Stomach (tissue), 9 donors: Measurements from ENCODE around the gene ANKRD35. TPM values are rescaled to one million over a fixed set of nuclear protein-coding genes. Genes with fewer than 3 reads are reported as not detected.

ENCODE experiments used
- DNase-seq, 2 donors: peaks; one replicate each; pipeline versions ENCODE4 v3.0.0 to v3.0.0-alpha.2; 2013 to 2019
- H3K27ac ChIP-seq, 5 donors: fragments of 200-600 bp in 4 of 5; sonication (generic) in 4 of 5; one replicate each; pipeline ENCODE4 v1.5.1; 2013 to 2019; ENCODE audit warnings: mild to moderate bottlenecking in 1 of 5, moderate library complexity in 1 of 5
- H3K27me3 ChIP-seq, 3 donors: fragments of 200-600 bp; sonication (generic); one replicate each; pipeline ENCODE4 v1.5.1; 2017 to 2019; ENCODE audit warnings: mixed run types in 1 of 3
- H3K36me3 ChIP-seq, 4 donors: fragments of 200-600 bp; sonication (generic); 1 replicate in 3 of 4; 2 replicates in 1 of 4; pipeline ENCODE4 v1.5.1; 2016 to 2019
- H3K4me1 ChIP-seq, 4 donors: fragments of 200-600 bp; sonication (generic); one replicate each; pipeline ENCODE4 v1.5.1; 2016 to 2019
- H3K4me3 ChIP-seq, 4 donors: fragments of 200-600 bp; sonication (generic) in 3 of 4; one replicate each; pipeline ENCODE4 v1.5.1; 2016 to 2019; ENCODE audit warnings: mild to moderate bottlenecking in 1 of 4
- H3K9me3 ChIP-seq, 4 donors: fragments of 200-600 bp; sonication (generic); one replicate each; pipeline ENCODE4 v1.5.1; 2016 to 2019
- EP300 ChIP-seq: sonication (generic); formaldehyde crosslinking; IDR thresholded peaks from one replicate; pipeline ENCODE4 v1.6.1; 2017; ENCODE audit warnings: antibody characterized with exemption
- POLR2A ChIP-seq, 4 donors: fragments of 450-650 bp; IDR thresholded peaks; one replicate each; pipeline ENCODE4 v1.6.1; 2016; ENCODE audit warnings: antibody characterized with exemption in 4 of 4, control low read depth in 2 of 4, mild to moderate bottlenecking in 1 of 4, moderate library complexity in 1 of 4
- POLR2AphosphoS5 ChIP-seq, 3 donors: sonication (generic); formaldehyde crosslinking; IDR thresholded peaks; one replicate each; pipeline ENCODE4 v1.6.1; 2016; ENCODE audit warnings: antibody characterized with exemption in 3 of 3
- WGBS, 5 donors: extraction: QIAGEN DNeasy Blood & Tissue Kit in 3 of 5; methylation state at CpG; one replicate each; pipeline versions ENCODE4 v1.1.5 to v1.1.7; 2013 to 2018; 5-methylcytosine and 5-hydroxymethylcytosine counted together
- intact Hi-C: fragments of 100-400 bp; cut with DNase I; formaldehyde crosslinking; loops from one replicate; pipeline ENCODE4 v1.15.1; 2023; ENCODE audit warnings: low total_unique reads
- polyA plus RNA-seq, 3 donors: library from polyadenylated mRNA; stranded (reverse); fragments of 200-250 nt; gene quantifications; one replicate each; pipeline ENCODE4 v1.2.3, GENCODE V29; 2013
- total RNA-seq, 5 donors: library from RNA; depleted of rRNA; stranded (reverse); fragments of >200 nt; gene quantifications; one replicate each; pipeline versions ENCODE4 v1.1.0 to v1.2.3, GENCODE V29; 2014 to 2016
- TF ChIP-seq, protein P1 (sequence below), 7 experiments: fragments of 450-650 bp in 4 of 7; fragments of 200-600 bp in 3 of 7; sonication (generic) in 3 of 7; IDR thresholded peaks; one replicate each; pipeline ENCODE4 v1.5.1; 2016 to 2019; ENCODE audit warnings: antibody characterized with exemption in 7 of 7, control low read depth in 2 of 7, mild to moderate bottlenecking in 1 of 7
- donor health status: healthy with polysubstance abuse.
- donor health status: Bipolar disorder and iron deficiency.
- donor health status: healthy.

ANKRD35 gene
- total and polyA plus RNA-seq, 8 donors, result 0.58 to 10.0 (median 3.5) TPM; not detected in 2

DNA sequence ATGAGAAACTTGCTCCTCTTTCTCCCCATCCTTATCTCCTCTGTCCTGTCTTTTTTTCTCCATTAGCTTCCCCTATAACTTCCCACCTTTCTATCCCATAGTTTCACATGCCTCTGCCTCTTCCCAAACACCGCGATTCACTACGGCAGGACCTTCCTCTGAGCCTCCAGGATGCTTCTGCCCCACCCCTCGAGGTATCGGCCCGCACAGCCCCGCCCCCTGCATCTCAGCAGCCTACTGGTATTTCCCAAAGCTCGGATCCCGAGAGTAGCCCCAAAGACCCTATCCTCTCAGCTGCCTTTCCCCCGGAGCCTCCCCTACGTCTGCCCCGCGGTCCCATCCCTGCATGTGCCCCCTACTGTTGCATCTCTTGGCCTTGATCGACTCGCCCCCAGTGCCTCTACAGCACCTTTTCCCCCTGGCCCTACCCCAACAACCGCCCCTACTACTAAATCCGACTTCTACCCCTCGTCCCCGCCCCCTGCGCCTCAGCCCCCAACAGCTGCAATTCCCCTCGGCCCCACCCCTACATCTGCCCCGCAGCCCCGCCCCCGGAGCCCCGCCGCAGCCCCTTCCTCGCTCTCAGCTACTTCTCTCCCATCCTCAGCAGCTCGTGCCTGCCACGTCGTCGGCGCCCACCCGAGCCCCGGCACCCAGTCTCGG, 27.3 kb downstream of the ANKRD35 start:
- DNase-seq, result peak in 1 of 2 donors; percentile 61
- Histone ChIP-seq H3K4me1 (peaks cover 25 to 31% (median 28%) of the 10 kb centered on the region in 4 donors), H3K27me3 (no peaks in the 10 kb centered on the region), H3K27ac (peak overlapping the region; percentile 85 to 96 (median 95)), H3K36me3 (peaks cover 33 to 36% (median 35%) of the 10 kb centered on the region in 4 donors), H3K9me3 (no peaks in the 10 kb centered on the region), H3K4me3 (peak overlapping the region; percentile 76 to 96 (median 90))
- intact Hi-C loops, result no loop called here
- 1 to 3% (median 2%) methylated on average over 24 to 35 of the region's 35 CpGs for WGBS, 5 donors
- TF ChIP-seq, protein P1, sequence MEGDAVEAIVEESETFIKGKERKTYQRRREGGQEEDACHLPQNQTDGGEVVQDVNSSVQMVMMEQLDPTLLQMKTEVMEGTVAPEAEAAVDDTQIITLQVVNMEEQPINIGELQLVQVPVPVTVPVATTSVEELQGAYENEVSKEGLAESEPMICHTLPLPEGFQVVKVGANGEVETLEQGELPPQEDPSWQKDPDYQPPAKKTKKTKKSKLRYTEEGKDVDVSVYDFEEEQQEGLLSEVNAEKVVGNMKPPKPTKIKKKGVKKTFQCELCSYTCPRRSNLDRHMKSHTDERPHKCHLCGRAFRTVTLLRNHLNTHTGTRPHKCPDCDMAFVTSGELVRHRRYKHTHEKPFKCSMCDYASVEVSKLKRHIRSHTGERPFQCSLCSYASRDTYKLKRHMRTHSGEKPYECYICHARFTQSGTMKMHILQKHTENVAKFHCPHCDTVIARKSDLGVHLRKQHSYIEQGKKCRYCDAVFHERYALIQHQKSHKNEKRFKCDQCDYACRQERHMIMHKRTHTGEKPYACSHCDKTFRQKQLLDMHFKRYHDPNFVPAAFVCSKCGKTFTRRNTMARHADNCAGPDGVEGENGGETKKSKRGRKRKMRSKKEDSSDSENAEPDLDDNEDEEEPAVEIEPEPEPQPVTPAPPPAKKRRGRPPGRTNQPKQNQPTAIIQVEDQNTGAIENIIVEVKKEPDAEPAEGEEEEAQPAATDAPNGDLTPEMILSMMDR (IDR thresholded peaks at IDR 0.05), result no peak
- TF ChIP-seq POLR2A (IDR thresholded peaks at IDR 0.05) (no peak), EP300 (no peak), POLR2AphosphoS5 (IDR thresholded peaks at IDR 0.05) (no peak)

DNA sequence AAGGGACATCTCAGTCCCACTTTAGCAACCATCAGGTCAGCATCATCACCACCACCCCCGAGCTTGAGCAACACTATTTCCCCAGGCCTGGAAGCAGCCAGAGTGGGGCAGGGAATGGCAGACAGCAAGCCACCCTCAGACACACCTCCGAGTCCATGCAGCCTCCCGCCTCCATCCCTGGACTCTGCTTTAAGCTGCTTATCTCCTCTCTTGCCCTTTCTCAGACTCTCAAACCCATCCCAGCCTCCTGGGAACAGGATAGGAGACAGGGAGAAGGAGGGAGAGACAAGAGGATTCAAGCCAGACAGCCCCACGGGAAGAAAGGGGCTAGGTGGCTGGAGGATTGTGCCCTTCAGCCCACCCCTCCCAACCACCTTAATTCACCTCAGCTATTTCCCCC, 28.5 kb downstream of the ANKRD35 start:
- H3K27me3 ChIP-seq, result no peaks in the 10 kb centered on the region
- H3K36me3 ChIP-seq, result peaks cover 44 to 48% (median 47%) of the 10 kb centered on the region in 4 donors
- H3K4me1 ChIP-seq, result peaks cover 25 to 31% (median 28%) of the 10 kb centered on the region in 4 donors
- 63 to 83% (median 79%) methylated on average over 4 of the region's 4 CpGs for WGBS, 5 donors
- H3K4me3 ChIP-seq, result peak overlapping the region in 1 of 4 donors; percentile 1
- peak overlapping the region in 1 of 5 donors; percentile 90 for H3K27ac ChIP-seq
- intact Hi-C loops, result no loop called here
- no peaks in the 10 kb centered on the region for H3K9me3 ChIP-seq
- DNase-seq, result no peak
- TF ChIP-seq, protein P1 (IDR thresholded peaks at IDR 0.05), result no peak
- TF ChIP-seq EP300 (no peak), POLR2A (IDR thresholded peaks at IDR 0.05) (no peak), POLR2AphosphoS5 (IDR thresholded peaks at IDR 0.05) (no peak)

DNA sequence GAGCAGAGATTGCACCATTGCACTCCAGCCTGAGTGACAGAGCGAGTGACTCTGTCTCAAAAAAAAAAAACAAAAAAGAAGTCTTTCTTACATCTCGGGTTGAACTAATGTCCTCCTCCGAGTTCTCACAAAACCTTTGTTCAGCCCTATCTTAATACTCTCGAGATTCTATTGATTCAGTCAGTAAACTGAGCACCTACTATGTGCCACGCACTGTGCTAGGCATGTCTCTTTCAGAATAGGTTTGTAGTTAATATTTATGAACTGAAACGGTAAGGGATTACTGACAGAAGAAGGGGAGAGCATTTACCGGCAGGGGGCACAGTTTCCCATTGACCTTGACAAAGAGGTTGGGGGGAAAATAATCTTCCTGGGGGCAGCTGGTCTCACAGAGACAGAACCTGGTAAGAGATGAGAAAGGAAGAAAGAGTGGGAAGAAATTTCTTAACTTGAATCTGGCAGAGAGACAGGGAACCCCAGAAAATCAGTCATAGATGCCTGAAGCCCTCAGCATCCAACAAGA, 30.2 kb downstream of the ANKRD35 start:
- TF ChIP-seq, protein P1 (IDR thresholded peaks at IDR 0.05), result no peak
- TF ChIP-seq EP300, result no peak
- no peak for TF ChIP-seq POLR2AphosphoS5 (IDR thresholded peaks at IDR 0.05)
- no peak for TF ChIP-seq POLR2A (IDR thresholded peaks at IDR 0.05)
- Histone ChIP-seq H3K4me1 (peaks cover 22 to 25% (median 24%) of the 10 kb centered on the region in 4 donors), H3K36me3 (peaks cover 56 to 64% (median 64%) of the 10 kb centered on the region in 4 donors), H3K27me3 (no peaks in the 10 kb centered on the region), H3K9me3 (no peaks in the 10 kb centered on the region), H3K4me3 (no peak overlapping the region), H3K27ac (no peak overlapping the region)
- intact Hi-C loops, result no loop called here
- WGBS, 5 donors, result 77 to 85% (median 83%) methylated on average over 7 of the region's 7 CpGs
- no peak for DNase-seq

DNA sequence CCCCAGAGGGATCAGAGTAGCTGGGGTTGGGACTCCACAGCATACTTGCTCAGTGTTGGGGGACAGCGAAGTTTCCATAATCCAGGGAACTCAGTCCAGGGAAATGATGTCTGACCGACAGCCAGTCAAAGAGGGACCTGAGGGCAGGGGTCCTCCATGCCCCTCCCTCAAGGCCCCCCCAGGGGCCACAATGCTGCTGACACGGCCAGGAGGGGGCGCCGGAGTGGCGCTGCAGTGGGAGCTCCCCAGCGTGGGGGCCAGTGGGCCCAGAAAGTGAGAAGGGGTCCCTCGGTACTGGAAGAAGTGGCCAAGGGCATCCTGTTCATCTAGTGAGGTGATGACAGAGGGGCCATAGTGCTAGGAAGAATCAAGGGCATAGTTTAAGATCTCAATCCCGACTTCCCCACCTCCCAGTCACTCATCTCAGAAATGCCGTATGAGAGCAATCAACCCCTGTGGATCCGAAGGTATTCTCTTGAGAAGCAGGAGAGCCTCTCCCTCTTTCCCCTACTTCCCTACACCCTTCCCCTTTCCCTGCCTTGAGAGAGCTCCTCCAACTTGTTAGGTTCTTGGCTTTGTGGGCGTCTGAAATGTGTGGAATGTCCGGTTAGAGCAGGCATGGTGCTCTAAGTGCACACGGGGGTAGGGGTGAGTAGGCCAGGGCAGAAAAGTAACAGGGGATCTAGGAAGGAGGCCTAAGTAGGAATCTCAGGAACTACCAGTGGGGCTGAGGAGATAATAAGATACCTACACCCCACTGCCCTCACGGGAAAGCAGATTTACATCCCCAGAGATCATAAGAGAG, 36.1 kb downstream of the ANKRD35 start:
- Histone ChIP-seq H3K27me3 (no peaks in the 10 kb centered on the region), H3K27ac (peak overlapping the region in 3 of 5 donors; percentile 9 to 31 (median 20)), H3K4me3 (no peak overlapping the region), H3K36me3 (peaks cover 48 to 73% (median 70%) of the 10 kb centered on the region in 4 donors), H3K4me1 (peaks cover 11 to 20% (median 18%) of the 10 kb centered on the region in 4 donors), H3K9me3 (no peaks in the 10 kb centered on the region)
- TF ChIP-seq, protein P1 (IDR thresholded peaks at IDR 0.05), result peak in 1 of 7 experiments; percentile 25
- TF ChIP-seq POLR2A (IDR thresholded peaks at IDR 0.05) (no peak), POLR2AphosphoS5 (IDR thresholded peaks at IDR 0.05) (no peak), EP300 (no peak)
- 73 to 78% (median 76%) methylated on average over 15 of the region's 15 CpGs for WGBS, 5 donors
- no peak for DNase-seq
- intact Hi-C loops, result loop anchor here (5.0 kb wide), 1 partner anchor 168 kb away; no protein-coding TSS in a partner anchor
